CD14-positive monocyte (primary cell): Measurements from ENCODE around the gene OR2B6. TPM values are rescaled to one million over a fixed set of nuclear protein-coding genes. Genes with fewer than 3 reads are reported as not detected.

ENCODE experiments used
- DNase-seq, 3 donors: peaks; one replicate each; pipeline ENCODE4 v3.0.0-alpha.2; 2011 to 2022
- H2AFZ ChIP-seq: 2 replicates; pipeline ENCODE4 v1.6.0; 2012; ENCODE audit warnings: mild to moderate bottlenecking, low read depth, low read length, inconsistent platforms; ENCODE audit not compliant: insufficient read depth, poor library complexity, severe bottlenecking
- H3K27ac ChIP-seq, 2 donors: 1 replicate in 1 of 2; 2 replicates in 1 of 2; pipeline ENCODE4 v1.5.1; 2012 to 2013; ENCODE audit warnings: low read length in 2 of 2, control low read depth in 1 of 2, inconsistent platforms in 1 of 2, low read depth in 1 of 2, mild to moderate bottlenecking in 1 of 2
- H3K27me3 ChIP-seq, 2 donors: one replicate each; pipeline versions ENCODE4 v1.6.0 to v1.6.1; 2011 to 2013; ENCODE audit warnings: low read length in 2 of 2; ENCODE audit not compliant: control insufficient read depth in 2 of 2, insufficient read depth in 2 of 2
- H3K36me3 ChIP-seq, 2 donors: replicated peaks in 1 of 2; 1 replicate in 1 of 2; 2 replicates in 1 of 2; pipeline versions ENCODE4 v1.5.1 to v1.6.1; 2012 to 2013; ENCODE audit warnings: low read length in 2 of 2, control low read depth in 1 of 2, inconsistent platforms in 1 of 2, mild to moderate bottlenecking in 1 of 2; ENCODE audit not compliant: insufficient read depth in 2 of 2, control insufficient read depth in 1 of 2
- H3K4me1 ChIP-seq, 2 donors: 1 replicate in 1 of 2; 2 replicates in 1 of 2; pipeline versions ENCODE4 v1.5.1 to v1.6.1; 2012 to 2013; ENCODE audit warnings: low read length in 2 of 2, control low read depth in 1 of 2, inconsistent platforms in 1 of 2, mild to moderate bottlenecking in 1 of 2, moderate library complexity in 1 of 2; ENCODE audit not compliant: insufficient read depth in 2 of 2, control insufficient read depth in 1 of 2
- H3K4me2 ChIP-seq: replicated peaks from 2 replicates; pipeline ENCODE3; 2012; ENCODE audit warnings: low read length, moderate library complexity, mild to moderate bottlenecking; ENCODE audit not compliant: poor library complexity, severe bottlenecking; ENCODE audit errors: extremely low read depth
- H3K4me3 ChIP-seq, 3 experiments: fragments of 200-600 bp in 1 of 3; sonication (generic) in 1 of 3; replicated peaks in 1 of 3; 1 replicate in 2 of 3; 2 replicates in 1 of 3; pipeline ENCODE4 v1.5.1; 2011 to 2013; ENCODE audit warnings: low read length in 3 of 3, mild to moderate bottlenecking in 3 of 3, control low read depth in 2 of 3, low read depth in 2 of 3, inconsistent platforms in 1 of 3, moderate library complexity in 1 of 3
- H3K79me2 ChIP-seq: 2 replicates; pipeline ENCODE4 v1.6.0; 2012; ENCODE audit warnings: mild to moderate bottlenecking, control low read depth, inconsistent platforms, low read length, moderate library complexity; ENCODE audit not compliant: insufficient read depth
- H3K9ac ChIP-seq: 2 replicates; pipeline ENCODE4 v1.6.0; 2017; ENCODE audit warnings: low read length, mild to moderate bottlenecking; ENCODE audit not compliant: insufficient read depth, poor library complexity, severe bottlenecking
- H3K9me3 ChIP-seq, 2 donors: replicated peaks in 1 of 2; 1 replicate in 1 of 2; 2 replicates in 1 of 2; pipeline versions ENCODE4 v1.5.1 to v1.6.1; 2012 to 2013; ENCODE audit warnings: low read length in 2 of 2, control low read depth in 1 of 2; ENCODE audit not compliant: control insufficient read depth in 1 of 2, insufficient read depth in 1 of 2
- H4K20me1 ChIP-seq: 2 replicates; pipeline ENCODE4 v1.6.0; 2012; ENCODE audit warnings: mild to moderate bottlenecking, low read length, control low read depth, moderate library complexity; ENCODE audit not compliant: insufficient read depth
- H3K27ac Mint-ChIP-seq, 7 donors: one replicate each; pipeline ENCODE4 v1.8.0; 2020; ENCODE audit warnings: mild to moderate bottlenecking in 7 of 7, mixed read lengths in 7 of 7, moderate library complexity in 6 of 7, inconsistent platforms in 2 of 7
- H3K27me3 Mint-ChIP-seq, 3 donors: one replicate each; pipeline ENCODE4 v1.8.0; 2021 to 2022; ENCODE audit warnings: low read depth in 3 of 3, mild to moderate bottlenecking in 3 of 3, mixed read lengths in 3 of 3, moderate library complexity in 3 of 3, inconsistent platforms in 1 of 3
- H3K36me3 Mint-ChIP-seq, 2 donors: one replicate each; pipeline ENCODE4 v1.8.0; 2020; ENCODE audit warnings: mixed read lengths in 2 of 2, inconsistent platforms in 1 of 2, mild to moderate bottlenecking in 1 of 2
- H3K4me1 Mint-ChIP-seq: one replicate; pipeline ENCODE4 v1.8.0; 2020; ENCODE audit warnings: mild to moderate bottlenecking, mixed read lengths
- H3K4me3 Mint-ChIP-seq, 2 donors: one replicate each; pipeline ENCODE4 v1.8.0; 2020; ENCODE audit warnings: mild to moderate bottlenecking in 2 of 2, mixed read lengths in 2 of 2, moderate library complexity in 1 of 2
- H3K9me3 Mint-ChIP-seq, 7 donors: one replicate each; pipeline ENCODE4 v1.8.0; 2020 to 2022; ENCODE audit warnings: mixed read lengths in 7 of 7, mild to moderate bottlenecking in 6 of 7, moderate library complexity in 6 of 7, inconsistent platforms in 2 of 7
- CTCF ChIP-seq: fragments of 200-600 bp; IDR thresholded peaks from one replicate; pipeline ENCODE4 v1.8.0; 2022; ENCODE audit warnings: antibody characterized with exemption, mild to moderate bottlenecking
- WGBS: methylation state at CpG from one replicate; pipeline ENCODE4 v1.1.5; 2013; ENCODE audit warnings: missing lambda C conversion rate; ENCODE audit not compliant: insufficient coverage; 5-methylcytosine and 5-hydroxymethylcytosine counted together
- intact Hi-C, 2 donors: fragments of 100-400 bp; cut with micrococcal nuclease; formaldehyde crosslinking; loops; one replicate each; pipeline versions ENCODE4 v1.15.0 to v1.15.1; 2023
- polyA plus RNA-seq, 3 donors: library from polyadenylated mRNA; depleted of rRNA in 1 of 3; unstranded in 2 of 3; stranded (reverse) in 1 of 3; fragments of 300-500 nt in 2 of 3; fragments of >200 nt in 1 of 3; fragmentation: Illumina TruSeq in 2 of 3; gene quantifications; 1 replicate in 2 of 3; 2 replicates in 1 of 3; pipeline ENCODE4 v1.2.3, GENCODE V29; 2012 to 2021

OR2B6 gene
- polyA plus RNA-seq, 3 donors, result not detected

GRCh38 chr6:28002161-28002560, 45.1 kb downstream of the OR2B6 start:
- Histone ChIP-seq H3K4me3 (no peak overlapping the region), H3K27me3 (no peaks in the 10 kb centered on the region), H3K36me3 (no peaks in the 10 kb centered on the region), H3K27ac (no peak overlapping the region), H2AFZ (no peak overlapping the region), H3K9ac (no peak overlapping the region), H3K4me1 (no peaks in the 10 kb centered on the region), H3K4me2 (no peak overlapping the region), H3K79me2 (no peaks in the 10 kb centered on the region), H3K9me3 (no peaks in the 10 kb centered on the region), H4K20me1 (no peaks in the 10 kb centered on the region)
- H3K27me3 Mint-ChIP-seq, result peaks cover 2 to 9% (median 5%) of the 10 kb centered on the region in 3 donors
- TF ChIP-seq CTCF, result no peak
- no peaks in the 10 kb centered on the region for H3K4me1 Mint-ChIP-seq
- no peak for DNase-seq
- no peak overlapping the region for H3K27ac Mint-ChIP-seq
- 100% methylated on average over 4 of the region's 5 CpGs for WGBS
- peaks cover 0 to 9% (median 3%) of the 10 kb centered on the region in 7 donors for H3K9me3 Mint-ChIP-seq
- no peak overlapping the region for H3K4me3 Mint-ChIP-seq
- no peaks in the 10 kb centered on the region for H3K36me3 Mint-ChIP-seq
- intact Hi-C loops, result no loop called here

- intact Hi-C loops, result no loop called here
- Histone ChIP-seq H4K20me1 (no peaks in the 10 kb centered on the region), H3K36me3 (no peaks in the 10 kb centered on the region), H3K4me1 (no peaks in the 10 kb centered on the region), H2AFZ (no peak overlapping the region), H3K4me3 (no peak overlapping the region), H3K9ac (no peak overlapping the region), H3K79me2 (no peaks in the 10 kb centered on the region), H3K4me2 (no peak overlapping the region), H3K27ac (no peak overlapping the region), H3K9me3 (no peaks in the 10 kb centered on the region), H3K27me3 (no peaks in the 10 kb centered on the region)
- H3K27me3 Mint-ChIP-seq, result peaks cover 2 to 6% (median 5%) of the 10 kb centered on the region in 3 donors
- WGBS, result 91% methylated on average over 4 of the region's 5 CpGs
- no peak overlapping the region for H3K4me3 Mint-ChIP-seq
- DNase-seq, result no peak
- no peaks in the 10 kb centered on the region for H3K36me3 Mint-ChIP-seq
- no peak overlapping the region for H3K27ac Mint-ChIP-seq
- H3K9me3 Mint-ChIP-seq, result peaks cover 0 to 9% (median 3%) of the 10 kb centered on the region in 7 donors
- no peak for TF ChIP-seq CTCF
- H3K4me1 Mint-ChIP-seq, result no peaks in the 10 kb centered on the region
Measured at GRCh38 chr6:28003059-28003458, 46.0 kb downstream of the OR2B6 start.
